IPS-18a (cell line): ENCODE results near the gene HKDC1.
"Not testable (repeated sequence)": the region's sequence is repeated elsewhere in the genome, so short reads cannot be mapped to it uniquely, and the experiment has no call there.

Experiments used
- H3K27ac ChIP-seq: one replicate; pipeline ENCODE4 v1.5.1; 2013; ENCODE audit warnings: low read length
- H3K27me3 ChIP-seq: one replicate; pipeline ENCODE4 v1.6.1; 2013; ENCODE audit warnings: mild to moderate bottlenecking, low read length; ENCODE audit not compliant: control insufficient read depth, insufficient read depth
- H3K36me3 ChIP-seq: one replicate; pipeline ENCODE4 v1.6.1; 2013; ENCODE audit warnings: low read depth, low read length; ENCODE audit not compliant: control insufficient read depth
- H3K4me1 ChIP-seq: one replicate; pipeline ENCODE4 v1.6.1; 2013; ENCODE audit warnings: low read depth, low read length; ENCODE audit not compliant: control insufficient read depth
- H3K4me3 ChIP-seq: one replicate; pipeline ENCODE4 v1.5.1; 2013; ENCODE audit warnings: low read length
- H3K9ac ChIP-seq: one replicate; pipeline ENCODE4 v1.6.1; 2013; ENCODE audit warnings: mild to moderate bottlenecking, low read length, moderate library complexity
- H3K9me3 ChIP-seq: one replicate; pipeline ENCODE4 v1.6.1; 2013; ENCODE audit warnings: low read depth, low read length; ENCODE audit not compliant: control insufficient read depth

The HKDC1 gene

DNA sequence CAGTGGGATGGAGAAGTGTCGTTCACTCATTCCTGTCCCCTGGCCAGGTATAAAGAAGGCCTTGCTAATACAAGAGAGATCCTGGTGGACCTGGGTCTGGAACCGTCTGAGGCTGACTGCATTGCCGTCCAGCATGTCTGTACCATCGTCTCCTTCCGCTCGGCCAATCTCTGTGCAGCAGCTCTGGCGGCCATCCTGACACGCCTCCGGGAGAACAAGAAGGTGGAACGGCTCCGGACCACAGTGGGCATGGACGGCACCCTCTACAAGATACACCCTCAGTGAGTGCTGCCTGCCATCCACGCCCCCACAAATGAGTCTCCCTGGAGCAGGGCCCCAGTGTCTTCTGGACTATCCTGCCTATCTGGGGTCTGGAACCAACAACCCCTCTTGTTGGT is 27.2 kb downstream of the HKDC1 start:
- no peaks in the 10 kb centered on the region for H3K27me3 ChIP-seq
- H3K27ac ChIP-seq = no peak overlapping the region
- H3K9me3 ChIP-seq = no peaks in the 10 kb centered on the region
- no peak overlapping the region for H3K9ac ChIP-seq
- no peaks in the 10 kb centered on the region for H3K36me3 ChIP-seq
- H3K4me1 ChIP-seq = no peaks in the 10 kb centered on the region
- H3K4me3 ChIP-seq = no peak overlapping the region

DNA sequence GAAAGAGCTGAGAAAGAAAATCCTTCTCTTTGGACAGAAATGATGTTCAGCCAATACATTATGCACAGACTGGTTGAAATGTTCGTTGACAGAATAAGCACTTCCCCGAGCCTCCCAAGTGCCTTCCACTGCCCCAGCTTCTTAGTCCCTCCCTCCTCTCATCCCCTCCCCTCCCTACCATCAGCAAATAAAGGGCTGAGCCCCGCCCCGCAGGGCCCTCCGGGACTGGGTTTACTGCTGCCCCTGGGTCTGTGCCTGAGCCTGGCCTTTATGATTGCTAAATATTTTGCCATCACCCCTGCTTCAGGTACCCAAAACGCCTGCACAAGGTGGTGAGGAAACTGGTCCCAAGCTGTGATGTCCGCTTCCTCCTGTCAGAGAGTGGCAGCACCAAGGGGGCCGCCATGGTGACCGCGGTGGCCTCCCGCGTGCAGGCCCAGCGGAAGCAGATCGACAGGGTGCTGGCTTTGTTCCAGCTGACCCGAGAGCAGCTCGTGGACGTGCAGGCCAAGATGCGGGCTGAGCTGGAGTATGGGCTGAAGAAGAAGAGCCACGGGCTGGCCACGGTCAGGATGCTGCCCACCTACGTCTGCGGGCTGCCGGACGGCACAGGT is 28.1 kb downstream of the HKDC1 start:
- Histone ChIP-seq H3K27me3 (no peaks in the 10 kb centered on the region), H3K36me3 (no peaks in the 10 kb centered on the region), H3K9ac (no peak overlapping the region), H3K27ac (no peak overlapping the region), H3K4me1 (no peaks in the 10 kb centered on the region), H3K4me3 (no peak overlapping the region), H3K9me3 (no peaks in the 10 kb centered on the region)

DNA sequence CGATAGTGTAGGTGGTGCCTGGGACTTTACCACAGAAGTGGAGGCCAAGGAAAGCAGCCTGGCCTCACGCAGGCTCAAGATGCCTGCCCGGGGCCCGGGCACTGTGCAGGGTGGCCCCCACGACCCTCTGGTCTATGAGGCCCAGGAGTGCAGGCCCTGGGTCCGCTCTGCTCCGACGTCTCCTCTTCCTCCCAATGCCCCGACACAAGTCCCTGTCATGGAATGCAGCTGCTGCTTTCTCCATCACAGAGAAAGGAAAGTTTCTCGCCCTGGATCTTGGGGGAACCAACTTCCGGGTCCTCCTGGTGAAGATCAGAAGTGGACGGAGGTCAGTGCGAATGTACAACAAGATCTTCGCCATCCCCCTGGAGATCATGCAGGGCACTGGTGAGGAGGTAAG is 29.9 kb downstream of the HKDC1 start:
- Histone ChIP-seq H3K27me3 (no peaks in the 10 kb centered on the region), H3K27ac (no peak overlapping the region), H3K36me3 (no peaks in the 10 kb centered on the region)

DNA sequence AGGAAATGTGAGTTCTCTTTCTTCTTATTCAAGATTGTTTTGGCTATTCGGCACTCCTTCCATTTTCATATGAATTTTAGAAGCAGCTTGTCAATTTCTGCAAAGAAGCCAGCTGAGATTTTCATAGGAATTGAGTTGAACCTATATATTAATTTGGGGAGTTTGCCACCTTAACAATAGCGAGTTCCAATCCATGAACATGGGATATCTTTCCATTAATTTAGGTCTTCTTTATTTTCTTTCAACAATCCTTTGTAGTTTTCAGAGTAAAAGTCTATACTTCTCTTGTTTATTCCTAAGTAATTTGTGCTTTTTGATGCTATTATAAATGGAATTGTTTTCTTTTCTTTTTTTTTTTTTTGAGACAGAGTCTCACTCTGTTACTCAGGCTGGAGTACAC is 31.3 kb downstream of the HKDC1 start:
- not testable (repeated sequence) for H3K4me3 ChIP-seq, H3K27ac ChIP-seq, H3K36me3 ChIP-seq, H3K9ac ChIP-seq, H3K27me3 ChIP-seq, H3K9me3 ChIP-seq, H3K4me1 ChIP-seq

More for the DNA sequence above, 29.9 kb downstream of the HKDC1 start:
- no peak overlapping the region for H3K4me3 ChIP-seq
- no peak overlapping the region for H3K9ac ChIP-seq
- no peaks in the 10 kb centered on the region for H3K9me3 ChIP-seq
- no peaks in the 10 kb centered on the region for H3K4me1 ChIP-seq

DNA sequence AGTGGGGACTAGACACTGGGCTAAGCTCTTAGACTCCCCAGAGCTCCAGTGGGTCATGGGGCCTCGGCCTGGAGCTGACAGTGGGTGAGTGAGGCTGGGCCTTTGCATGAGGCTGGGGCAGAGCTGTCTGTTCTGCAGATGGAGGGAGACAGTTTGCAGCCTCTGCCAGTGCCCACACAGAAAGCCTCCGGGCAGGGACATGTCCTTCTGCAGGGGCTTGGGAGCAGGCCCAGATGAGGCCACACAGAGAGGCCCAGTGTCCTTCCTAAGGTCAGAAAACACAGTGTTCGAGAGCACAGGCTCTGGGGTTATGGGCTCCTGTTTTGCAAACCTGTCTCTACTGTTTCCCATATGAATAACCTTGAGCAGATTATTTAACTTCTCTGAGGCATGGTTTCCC is 33.0 kb downstream of the HKDC1 start:
- H3K9me3 ChIP-seq = no peaks in the 10 kb centered on the region
- no peaks in the 10 kb centered on the region for H3K27me3 ChIP-seq
- H3K27ac ChIP-seq = no peak overlapping the region
- no peak overlapping the region for H3K4me3 ChIP-seq
- H3K4me1 ChIP-seq = no peaks in the 10 kb centered on the region
- no peak overlapping the region for H3K9ac ChIP-seq
- H3K36me3 ChIP-seq = no peaks in the 10 kb centered on the region

DNA sequence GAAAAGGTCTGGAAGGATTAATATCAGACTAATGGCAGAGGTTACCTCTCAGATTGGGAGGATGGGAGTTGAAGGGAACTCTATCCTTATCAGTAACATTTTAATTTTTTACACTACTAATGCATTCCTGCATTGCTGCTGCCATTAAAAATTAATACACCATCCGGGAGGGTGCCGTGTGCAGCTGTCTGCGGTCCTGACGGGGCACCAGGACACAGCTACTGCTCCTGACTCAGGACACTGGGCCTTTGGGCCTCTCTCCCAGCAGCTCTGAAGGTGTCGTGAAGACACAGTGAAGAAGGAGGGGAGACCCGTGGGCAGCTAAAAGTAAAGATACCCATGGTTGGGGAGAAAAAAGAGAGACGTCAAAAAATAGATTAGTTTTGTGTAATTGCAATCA is 34.7 kb downstream of the HKDC1 start:
- Histone ChIP-seq H3K27me3 (no peaks in the 10 kb centered on the region), H3K9ac (no peak overlapping the region), H3K4me3 (no peak overlapping the region), H3K9me3 (no peaks in the 10 kb centered on the region), H3K36me3 (no peaks in the 10 kb centered on the region), H3K27ac (no peak overlapping the region), H3K4me1 (no peaks in the 10 kb centered on the region)

DNA sequence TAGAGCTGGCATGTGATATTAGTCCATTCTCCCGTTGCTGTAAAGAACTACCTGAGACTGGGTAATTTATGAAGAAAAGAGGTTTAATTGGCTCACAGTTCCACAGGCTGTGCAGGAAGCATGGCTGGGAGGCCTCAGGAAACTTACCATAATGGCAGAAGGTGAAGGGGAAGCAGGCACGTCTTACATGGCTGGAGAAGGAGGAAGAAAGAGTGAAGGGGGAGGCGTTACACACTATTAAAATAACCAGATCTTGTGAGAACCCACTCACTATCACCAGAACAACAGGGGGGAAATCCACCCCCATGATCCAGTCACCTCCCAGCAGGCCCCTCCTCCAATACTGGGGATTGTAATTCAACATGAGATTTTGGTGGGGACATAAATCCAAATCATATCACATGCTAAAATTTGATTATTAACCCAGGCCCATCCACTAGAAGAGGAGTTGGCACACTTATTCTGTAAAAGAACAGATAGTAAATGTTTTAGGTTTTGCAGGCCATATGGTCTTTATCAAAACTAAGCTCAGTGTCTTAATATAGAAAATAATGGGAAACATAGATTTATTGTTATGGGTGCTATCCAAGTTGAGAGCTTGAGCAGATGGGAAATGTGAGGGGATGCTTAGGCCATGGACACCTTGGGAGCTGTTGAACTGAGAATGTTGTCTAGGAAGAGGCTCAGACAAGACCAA is 39.6 kb downstream of the HKDC1 start:
- H3K36me3 ChIP-seq = no peaks in the 10 kb centered on the region
- no peaks in the 10 kb centered on the region for H3K4me1 ChIP-seq
- H3K9ac ChIP-seq = no peak overlapping the region
- no peak overlapping the region for H3K27ac ChIP-seq
- H3K27me3 ChIP-seq = no peaks in the 10 kb centered on the region
- H3K4me3 ChIP-seq = no peak overlapping the region
- no peaks in the 10 kb centered on the region for H3K9me3 ChIP-seq

DNA sequence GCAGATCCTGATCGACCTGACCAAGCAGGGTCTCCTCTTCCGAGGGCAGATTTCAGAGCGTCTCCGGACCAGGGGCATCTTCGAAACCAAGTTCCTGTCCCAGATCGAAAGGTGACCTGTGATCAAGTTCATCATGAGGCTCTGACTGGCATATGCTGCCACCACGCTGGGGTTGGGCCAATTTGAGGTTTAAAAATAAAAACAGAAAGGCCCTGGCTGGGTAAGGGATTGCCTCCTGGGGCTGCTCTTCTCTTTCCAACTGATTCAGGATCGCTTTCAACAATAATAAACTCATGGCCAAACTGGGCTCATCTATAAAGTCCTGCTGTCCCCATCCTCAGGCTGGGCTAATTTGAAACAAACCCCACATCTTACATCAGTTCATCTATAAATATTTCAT is 41.1 kb downstream of the HKDC1 start:
- no peak overlapping the region for H3K4me3 ChIP-seq
- no peak overlapping the region for H3K9ac ChIP-seq
- no peak overlapping the region for H3K27ac ChIP-seq
- H3K9me3 ChIP-seq = no peaks in the 10 kb centered on the region
- no peaks in the 10 kb centered on the region for H3K27me3 ChIP-seq
- H3K36me3 ChIP-seq = no peaks in the 10 kb centered on the region
- H3K4me1 ChIP-seq = no peaks in the 10 kb centered on the region

DNA sequence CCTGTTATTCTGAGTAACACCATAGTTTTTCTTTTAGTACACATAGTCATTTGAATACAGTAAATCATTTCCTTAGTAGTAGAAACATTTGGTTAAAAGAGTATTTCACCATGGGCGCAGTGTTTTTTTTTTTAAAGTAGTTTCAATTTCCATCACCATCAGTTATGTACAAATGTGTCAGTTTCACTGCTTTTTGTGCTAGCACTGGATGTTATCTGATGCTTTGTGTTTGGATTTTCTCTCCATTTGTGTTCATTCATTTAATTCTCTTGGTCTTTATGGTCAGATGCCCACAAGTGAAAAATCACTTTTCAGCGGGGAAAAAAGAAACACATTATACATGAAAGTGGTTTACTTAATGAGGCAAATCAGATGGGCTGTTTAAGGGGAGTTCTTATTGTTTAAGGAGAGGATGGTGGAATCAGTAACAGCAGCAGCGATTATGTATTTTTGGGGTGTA is 42.2 kb downstream of the HKDC1 start:
- Histone ChIP-seq H3K27ac (no peak overlapping the region), H3K4me3 (no peak overlapping the region), H3K4me1 (no peaks in the 10 kb centered on the region), H3K9ac (no peak overlapping the region), H3K36me3 (no peaks in the 10 kb centered on the region), H3K9me3 (no peaks in the 10 kb centered on the region), H3K27me3 (no peaks in the 10 kb centered on the region)

DNA sequence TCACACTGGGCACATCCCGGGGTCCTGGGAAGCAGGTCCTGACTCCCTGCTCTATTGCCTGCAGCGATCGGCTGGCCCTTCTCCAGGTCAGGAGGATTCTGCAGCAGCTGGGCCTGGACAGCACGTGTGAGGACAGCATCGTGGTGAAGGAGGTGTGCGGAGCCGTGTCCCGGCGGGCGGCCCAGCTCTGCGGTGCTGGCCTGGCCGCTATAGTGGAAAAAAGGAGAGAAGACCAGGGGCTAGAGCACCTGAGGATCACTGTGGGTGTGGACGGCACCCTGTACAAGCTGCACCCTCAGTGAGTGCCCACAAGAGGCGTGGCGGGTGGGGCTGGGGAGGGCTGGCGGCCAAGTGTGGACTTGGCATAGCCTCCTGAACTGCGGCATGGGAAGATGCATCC is 45.4 kb downstream of the HKDC1 start:
- Histone ChIP-seq H3K9me3 (no peaks in the 10 kb centered on the region), H3K27me3 (no peaks in the 10 kb centered on the region), H3K4me1 (no peaks in the 10 kb centered on the region), H3K36me3 (no peaks in the 10 kb centered on the region), H3K4me3 (no peak overlapping the region), H3K27ac (no peak overlapping the region), H3K9ac (no peak overlapping the region)

DNA sequence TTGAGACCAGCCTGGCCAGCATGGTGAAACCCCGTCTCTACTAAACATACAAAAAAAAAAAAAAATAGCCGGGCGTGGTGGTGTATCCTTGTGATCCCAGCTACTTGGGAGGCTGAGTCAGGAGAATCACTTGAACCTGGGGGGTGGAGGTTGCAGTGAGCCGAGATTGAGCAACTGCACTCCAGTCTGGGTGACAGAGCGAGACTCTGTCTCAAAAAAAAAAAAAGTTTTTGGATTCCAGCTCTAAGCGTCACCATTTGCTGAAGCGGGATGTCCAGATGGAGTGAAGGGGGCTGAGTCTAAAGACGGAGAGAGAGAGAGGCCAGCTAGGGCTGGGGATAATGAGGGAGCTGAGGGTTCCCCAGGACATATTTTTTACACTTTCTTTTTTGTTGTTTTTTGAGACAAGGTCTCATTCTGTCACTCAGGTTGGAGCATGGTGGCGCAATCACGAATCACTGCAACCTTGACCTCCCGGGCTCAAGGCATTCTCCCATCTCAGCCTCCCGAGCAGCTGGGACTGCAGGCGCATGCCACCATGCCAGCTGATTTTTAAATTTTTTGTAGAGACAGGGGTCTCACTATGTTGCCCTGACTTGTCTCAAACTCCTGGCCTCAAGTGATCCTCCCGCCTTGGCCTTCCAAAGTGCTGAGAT is 48.8 kb downstream of the HKDC1 start:
- Histone ChIP-seq H3K36me3 (no peaks in the 10 kb centered on the region), H3K4me1 (no peaks in the 10 kb centered on the region), H3K9ac (no peak overlapping the region), H3K27ac (no peak overlapping the region), H3K27me3 (no peaks in the 10 kb centered on the region), H3K9me3 (no peaks in the 10 kb centered on the region), H3K4me3 (no peak overlapping the region)

DNA sequence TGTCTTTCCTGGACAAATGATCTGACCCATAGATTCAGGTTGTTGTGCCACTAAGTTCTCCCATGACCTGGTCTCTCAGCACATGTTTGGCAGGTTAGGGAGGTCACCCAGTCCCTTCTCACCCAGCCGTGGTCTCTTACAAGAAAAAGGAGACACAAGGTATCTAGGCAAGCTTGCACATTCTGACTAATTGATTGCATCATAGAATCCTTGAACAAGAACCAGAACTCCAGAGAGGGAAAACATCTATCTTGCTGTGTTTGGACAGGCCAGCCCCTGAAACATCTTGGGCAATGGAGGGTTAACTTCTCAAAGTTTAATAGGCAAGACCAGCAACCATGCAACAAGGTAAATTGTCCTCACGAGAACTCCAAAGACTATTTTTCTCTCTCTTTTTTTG is 49.6 kb downstream of the HKDC1 start:
- Histone ChIP-seq H3K9ac (no peak overlapping the region), H3K27ac (no peak overlapping the region), H3K36me3 (no peaks in the 10 kb centered on the region), H3K4me1 (no peaks in the 10 kb centered on the region), H3K4me3 (no peak overlapping the region), H3K9me3 (no peaks in the 10 kb centered on the region), H3K27me3 (no peaks in the 10 kb centered on the region)
